HL-60 (cell line): ENCODE data around the gene KRT28.

Source experiments
- DNase-seq, 2 experiments: peaks; one replicate each; pipeline ENCODE4 v3.0.0-alpha.2; 2010 to 2020; ENCODE audit warnings: low read depth in 1 of 2, low spot score in 1 of 2
- H3K27ac ChIP-seq: fragments of 250-450 bp; sonication (Bioruptor Pico); replicated peaks from 2 replicates; pipeline ENCODE4 v1.5.1; 2020; ENCODE audit warnings: mild to moderate bottlenecking, moderate library complexity
- H3K27me3 ChIP-seq: fragments of 250-450 bp; sonication (Bioruptor Pico); 2 replicates; pipeline ENCODE4 v1.5.1; 2021; ENCODE audit warnings: mild to moderate bottlenecking, moderate library complexity; ENCODE audit not compliant: insufficient read depth, poor library complexity, severe bottlenecking
- H3K4me3 ChIP-seq: replicated peaks from 2 replicates; pipeline ENCODE4 v1.5.1; 2011; ENCODE audit warnings: mild to moderate bottlenecking, control low read depth, low read length; ENCODE audit not compliant: insufficient read depth
- CTCF ChIP-seq: IDR thresholded peaks from one replicate; pipeline ENCODE4 v1.5.1; 2011; ENCODE audit warnings: low read length, control low read depth, inconsistent platforms; ENCODE audit not compliant: insufficient read depth
- GABPA ChIP-seq: IDR thresholded peaks from 2 replicates; pipeline ENCODE4 v1.6.1; 2012; ENCODE audit warnings: low read depth
- POLR2AphosphoS5 ChIP-seq: IDR thresholded peaks from 2 replicates; pipeline ENCODE4 v1.6.1; 2012; ENCODE audit warnings: low read depth
- REST ChIP-seq: IDR thresholded peaks from 2 replicates; pipeline ENCODE4 v1.6.1; 2012; ENCODE audit warnings: low read depth; ENCODE audit not compliant: insufficient replicate concordance
- SPI1 ChIP-seq: IDR thresholded peaks from 2 replicates; pipeline ENCODE4 v1.6.1; 2012; ENCODE audit warnings: low read depth, mild to moderate bottlenecking, borderline replicate concordance

KRT28 gene

GRCh38 chr17:40765657-40766056, 34.1 kb downstream of the KRT28 start:
- TF ChIP-seq REST = no peak
- TF ChIP-seq GABPA = no peak
- TF ChIP-seq CTCF = no peak
- TF ChIP-seq SPI1 = no peak
- TF ChIP-seq POLR2AphosphoS5 = no peak
- no peaks in the 10 kb centered on the region for H3K27me3 ChIP-seq
- DNase-seq = no peak
- H3K27ac ChIP-seq = no peak overlapping the region
- no peak overlapping the region for H3K4me3 ChIP-seq

- Histone ChIP-seq H3K27ac (no peak overlapping the region), H3K4me3 (no peak overlapping the region), H3K27me3 (no peaks in the 10 kb centered on the region)
- no peak for TF ChIP-seq REST
- TF ChIP-seq SPI1 = no peak
- no peak for TF ChIP-seq GABPA
- TF ChIP-seq CTCF = no peak
- no peak for TF ChIP-seq POLR2AphosphoS5
- no peak for DNase-seq
These were observed 36.0 kb downstream of the KRT28 start for GRCh38 chr17:40763752-40764151.

GRCh38 chr17:40760105-40761016, 39.4 kb downstream of the KRT28 start:
- H3K4me3 ChIP-seq = no peak overlapping the region
- no peak overlapping the region for H3K27ac ChIP-seq
- DNase-seq = no peak
- TF ChIP-seq CTCF = no peak
- no peak for TF ChIP-seq POLR2AphosphoS5
- no peak for TF ChIP-seq SPI1
- no peak for TF ChIP-seq REST
- TF ChIP-seq GABPA = no peak
- H3K27me3 ChIP-seq = no peaks in the 10 kb centered on the region
